ENCODE data around the gene SENP3.

Gene SENP3

GRCh38 chr17:7561589-7562207, at the start of gene SENP3:
TSS of gene SENP3 (plus strand) at chr17:7561919. CDS start at chr17:7563077, 1,158 bp downstream.
- DNase-seq: peak; percentile 87

- DNase-seq: no peak
These were observed 49.6 kb upstream of the SENP3 start for GRCh38 chr17:7512105-7512504.

GRCh38 chr17:7512824-7513540, 48.7 kb upstream of the SENP3 start:
- DNase-seq: no peak

GRCh38 chr17:7513850-7514419, 47.8 kb upstream of the SENP3 start:
- DNase-seq: no peak

GRCh38 chr17:7515911-7516610, 45.7 kb upstream of the SENP3 start:
- DNase-seq: no peak

GRCh38 chr17:7523033-7523432, 38.7 kb upstream of the SENP3 start:
- peak; percentile 42 for DNase-seq

GRCh38 chr17:7528842-7529241, 32.9 kb upstream of the SENP3 start:
- no peak for DNase-seq

- DNase-seq: no peak
These were observed 31.5 kb upstream of the SENP3 start for GRCh38 chr17:7530023-7530900.

- DNase-seq: no peak
These were observed 23.7 kb upstream of the SENP3 start for GRCh38 chr17:7538050-7538449.

GRCh38 chr17:7538891-7539545, 22.7 kb upstream of the SENP3 start:
- DNase-seq: no peak

GRCh38 chr17:7541074-7541621, 20.6 kb upstream of the SENP3 start:
- no peak for DNase-seq

GRCh38 chr17:7544911-7545310, 16.8 kb upstream of the SENP3 start:
- no peak for DNase-seq

GRCh38 chr17:7548585-7549400, 12.9 kb upstream of the SENP3 start, which contains the start of gene TNFSF12:
TSS of gene TNFSF12 (plus strand) at chr17:7549058. CDS start at chr17:7549154, 96 bp downstream.
- peak; percentile 40 for DNase-seq

GRCh38 chr17:7549401-7550055, 12.2 kb upstream of the SENP3 start:
- DNase-seq: no peak

- no peak for DNase-seq
These were observed 11.4 kb upstream of the SENP3 start for GRCh38 chr17:7550344-7550743.

GRCh38 chr17:7551396-7551795, 10.3 kb upstream of the SENP3 start:
- no peak for DNase-seq

- no peak for DNase-seq
These were observed 9.1 kb upstream of the SENP3 start for GRCh38 chr17:7552621-7553051.

- DNase-seq: no peak
These were observed 8.4 kb upstream of the SENP3 start for GRCh38 chr17:7553356-7553755.

- no peak for DNase-seq
These were observed 6.3 kb upstream of the SENP3 start for GRCh38 chr17:7555320-7555948.

GRCh38 chr17:7556627-7557026, 5.1 kb upstream of the SENP3 start:
- DNase-seq: no peak
